Smooth muscle cell (in vitro differentiated cells): ENCODE measurements around the gene FOLR3. TPM values are rescaled to one million over a fixed set of nuclear protein-coding genes. Genes with fewer than 3 reads are reported as not detected.

Experiments
- DNase-seq: peaks from one replicate; lab custom pipeline; 2025; ENCODE audit not compliant: unreplicated experiment; lab: John Stamatoyannopoulos, UW
- H2AFZ ChIP-seq: fragments of 200-600 bp; sonication (generic); 2 replicates; pipeline ENCODE4 v1.6.0; 2016; ENCODE audit warnings: antibody characterized with exemption, low read depth, mild to moderate bottlenecking
- H3F3A ChIP-seq: fragments of 200-600 bp; sonication (generic); 2 replicates; pipeline ENCODE4 v1.6.0; 2017; ENCODE audit warnings: antibody characterized with exemption, low read depth
- H3K27ac ChIP-seq: fragments of 200-600 bp; sonication (generic); 2 replicates; pipeline ENCODE4 v1.5.1; 2016; ENCODE audit warnings: low read depth, mild to moderate bottlenecking
- H3K27me3 ChIP-seq: fragments of 200-600 bp; sonication (generic); 2 replicates; pipeline ENCODE4 v1.6.1; 2016; ENCODE audit warnings: low read depth, mild to moderate bottlenecking
- H3K36me3 ChIP-seq: fragments of 200-600 bp; sonication (generic); 2 replicates; pipeline ENCODE4 v1.5.1; 2016; ENCODE audit warnings: low read depth
- H3K4me1 ChIP-seq: fragments of 200-600 bp; sonication (generic); 2 replicates; pipeline ENCODE4 v1.5.1; 2016; ENCODE audit warnings: low read depth
- H3K4me2 ChIP-seq: fragments of 200-600 bp; sonication (generic); 2 replicates; pipeline ENCODE4 v1.6.0; 2016; ENCODE audit warnings: mild to moderate bottlenecking
- H3K4me3 ChIP-seq: fragments of 200-600 bp; sonication (generic); 2 replicates; pipeline ENCODE4 v1.5.1; 2016; ENCODE audit warnings: mild to moderate bottlenecking
- H3K79me2 ChIP-seq: fragments of 200-600 bp; sonication (generic); 2 replicates; pipeline ENCODE4 v1.6.0; 2016; ENCODE audit warnings: low read depth, mild to moderate bottlenecking
- H3K9ac ChIP-seq: fragments of 200-600 bp; sonication (generic); 2 replicates; pipeline ENCODE4 v1.6.0; 2016; ENCODE audit warnings: low read depth
- H3K9me3 ChIP-seq: fragments of 200-600 bp; sonication (generic); replicated peaks from 2 replicates; pipeline ENCODE4 v1.5.1; 2016; ENCODE audit warnings: low read depth
- H4K20me1 ChIP-seq: fragments of 200-600 bp; sonication (generic); 2 replicates; pipeline ENCODE4 v1.6.0; 2016; ENCODE audit warnings: low read depth
- WGBS: methylation state at CpG from one replicate; pipeline ENCODE4 v1.1.7; 2016; ENCODE audit warnings: low lambda C conversion rate; 5-methylcytosine and 5-hydroxymethylcytosine counted together
- polyA plus RNA-seq: library from polyadenylated mRNA; unstranded; fragments of >200 nt; fragmentation: Nextera tagmentation; extraction: Ambion mirVana; gene quantifications from 2 replicates; pipeline ENCODE4 v1.2.1, GENCODE V29; 2016
- total RNA-seq: library from RNA; depleted of rRNA; stranded (reverse); fragments of >200 nt; gene quantifications from 2 replicates; pipeline ENCODE4 v1.2.3, GENCODE V29; 2014
- TF ChIP-seq, protein P1 (sequence below): fragments of 200-600 bp; sonication (generic); IDR thresholded peaks from 2 replicates; pipeline ENCODE4 v1.5.1; 2017; ENCODE audit warnings: borderline replicate concordance, mild to moderate bottlenecking, antibody characterized with exemption; ENCODE audit not compliant: insufficient read depth, poor library complexity, severe bottlenecking

FOLR3 gene
- total and polyA plus RNA-seq, 2 experiments from 2014 or later, result not detected

- Histone ChIP-seq H3K4me2 (no peak overlapping the region), H3K9ac (no peak overlapping the region), H2AFZ (no peak overlapping the region), H3K79me2 (no peaks in the 10 kb centered on the region), H3K27me3 (peaks cover 13% of the 10 kb centered on the region), H3K4me3 (no peak overlapping the region), H3K27ac (no peak overlapping the region), H4K20me1 (no peaks in the 10 kb centered on the region), H3F3A (no peaks in the 10 kb centered on the region), H3K36me3 (no peaks in the 10 kb centered on the region), H3K4me1 (no peaks in the 10 kb centered on the region), H3K9me3 (no peaks in the 10 kb centered on the region)
- DNase-seq, result no peak
- TF ChIP-seq, protein P1, sequence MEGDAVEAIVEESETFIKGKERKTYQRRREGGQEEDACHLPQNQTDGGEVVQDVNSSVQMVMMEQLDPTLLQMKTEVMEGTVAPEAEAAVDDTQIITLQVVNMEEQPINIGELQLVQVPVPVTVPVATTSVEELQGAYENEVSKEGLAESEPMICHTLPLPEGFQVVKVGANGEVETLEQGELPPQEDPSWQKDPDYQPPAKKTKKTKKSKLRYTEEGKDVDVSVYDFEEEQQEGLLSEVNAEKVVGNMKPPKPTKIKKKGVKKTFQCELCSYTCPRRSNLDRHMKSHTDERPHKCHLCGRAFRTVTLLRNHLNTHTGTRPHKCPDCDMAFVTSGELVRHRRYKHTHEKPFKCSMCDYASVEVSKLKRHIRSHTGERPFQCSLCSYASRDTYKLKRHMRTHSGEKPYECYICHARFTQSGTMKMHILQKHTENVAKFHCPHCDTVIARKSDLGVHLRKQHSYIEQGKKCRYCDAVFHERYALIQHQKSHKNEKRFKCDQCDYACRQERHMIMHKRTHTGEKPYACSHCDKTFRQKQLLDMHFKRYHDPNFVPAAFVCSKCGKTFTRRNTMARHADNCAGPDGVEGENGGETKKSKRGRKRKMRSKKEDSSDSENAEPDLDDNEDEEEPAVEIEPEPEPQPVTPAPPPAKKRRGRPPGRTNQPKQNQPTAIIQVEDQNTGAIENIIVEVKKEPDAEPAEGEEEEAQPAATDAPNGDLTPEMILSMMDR, result no peak
- WGBS, result 100% methylated on average over 4 of the region's 4 CpGs
Measured at GRCh38 chr11:72136684-72137262, 1.2 kb downstream of the FOLR3 start.

DNA sequence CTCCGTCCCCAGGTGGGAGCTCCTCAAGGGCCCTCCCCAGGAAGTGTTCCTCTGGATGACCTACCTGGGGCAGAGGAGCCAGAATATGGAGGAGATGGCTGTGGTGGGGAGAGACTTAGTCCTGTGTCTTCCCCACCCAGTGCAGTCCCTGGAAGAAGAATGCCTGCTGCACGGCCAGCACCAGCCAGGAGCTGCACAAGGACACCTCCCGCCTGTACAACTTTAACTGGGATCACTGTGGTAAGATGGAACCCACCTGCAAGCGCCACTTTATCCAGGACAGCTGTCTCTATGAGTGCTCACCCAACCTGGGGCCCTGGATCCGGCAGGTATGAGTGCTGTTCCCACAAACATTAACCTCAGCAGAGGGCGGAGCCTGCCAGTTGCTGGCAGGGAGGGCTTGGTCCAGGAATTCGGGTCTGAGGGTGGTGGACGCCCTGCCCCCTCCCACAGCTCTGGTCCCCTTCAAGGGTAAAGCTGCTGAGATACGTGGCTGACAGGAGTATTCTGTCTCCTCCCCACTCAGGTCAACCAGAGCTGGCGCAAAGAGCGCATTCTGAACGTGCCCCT lies 3.4 kb downstream of the FOLR3 start:
- Histone ChIP-seq H3K79me2 (no peaks in the 10 kb centered on the region), H3K27me3 (no peaks in the 10 kb centered on the region), H3F3A (no peaks in the 10 kb centered on the region), H3K4me3 (no peak overlapping the region), H4K20me1 (no peaks in the 10 kb centered on the region), H3K36me3 (no peaks in the 10 kb centered on the region), H3K9me3 (no peaks in the 10 kb centered on the region), H3K9ac (no peak overlapping the region), H3K27ac (no peak overlapping the region), H3K4me2 (no peak overlapping the region), H3K4me1 (no peaks in the 10 kb centered on the region), H2AFZ (no peak overlapping the region)
- TF ChIP-seq, protein P1, result no peak
- whole genome bisulfite sequencing, result 89% methylated on average over 12 of the region's 12 CpGs
- DNase-seq, result no peak

DNA sequence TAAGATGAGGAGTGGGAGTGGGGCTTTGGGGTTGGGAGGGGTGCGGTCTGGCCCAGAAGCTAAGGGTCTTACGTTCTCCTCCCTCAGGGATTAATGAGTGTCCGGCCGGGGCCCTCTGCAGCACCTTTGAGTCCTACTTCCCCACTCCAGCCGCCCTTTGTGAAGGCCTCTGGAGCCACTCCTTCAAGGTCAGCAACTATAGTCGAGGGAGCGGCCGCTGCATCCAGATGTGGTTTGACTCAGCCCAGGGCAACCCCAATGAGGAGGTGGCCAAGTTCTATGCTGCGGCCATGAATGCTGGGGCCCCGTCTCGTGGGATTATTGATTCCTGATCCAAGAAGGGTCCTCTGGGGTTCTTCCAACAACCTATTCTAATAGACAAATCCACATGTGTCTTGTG lies 4.0 kb downstream of the FOLR3 start:
- no peak overlapping the region for H2AFZ ChIP-seq
- no peaks in the 10 kb centered on the region for H3K36me3 ChIP-seq
- no peaks in the 10 kb centered on the region for H3F3A ChIP-seq
- 94% methylated on average over 11 of the region's 11 CpGs for WGBS
- no peaks in the 10 kb centered on the region for H3K9me3 ChIP-seq
- TF ChIP-seq, protein P1, result no peak
- DNase-seq, result no peak
- no peaks in the 10 kb centered on the region for H3K27me3 ChIP-seq
- H3K79me2 ChIP-seq, result no peaks in the 10 kb centered on the region
- no peak overlapping the region for H3K27ac ChIP-seq
- no peak overlapping the region for H3K4me3 ChIP-seq
- H3K9ac ChIP-seq, result no peak overlapping the region
- H3K4me2 ChIP-seq, result no peak overlapping the region
- H3K4me1 ChIP-seq, result no peaks in the 10 kb centered on the region
- no peaks in the 10 kb centered on the region for H4K20me1 ChIP-seq

GRCh38 chr11:72140661-72141060 lies 5.1 kb downstream of the FOLR3 start:
- Histone ChIP-seq H3K4me1 (no peaks in the 10 kb centered on the region), H3K4me2 (no peak overlapping the region), H3K27ac (peak overlapping the region; percentile 82), H3K36me3 (no peaks in the 10 kb centered on the region), H3K4me3 (no peak overlapping the region), H4K20me1 (no peaks in the 10 kb centered on the region), H3K79me2 (no peaks in the 10 kb centered on the region), H3K9ac (no peak overlapping the region), H3F3A (no peaks in the 10 kb centered on the region), H2AFZ (no peak overlapping the region), H3K27me3 (no peaks in the 10 kb centered on the region), H3K9me3 (no peaks in the 10 kb centered on the region)
- 92% methylated on average over 2 of the region's 2 CpGs for WGBS
- TF ChIP-seq, protein P1, result no peak
- DNase-seq, result no peak
